CD4-positive, alpha-beta T cell treated with Interleukin-15 for 1 hour (primary cell): Measurements from ENCODE around the gene TNNC1.
A peak's percentile ranks its signal among the peaks of the same experiment; 100 is the strongest.

Experiments used
- DNase-seq: peaks from one replicate; pipeline ENCODE4 v3.0.0-alpha.2; 2020

The TNNC1 gene

DNA sequence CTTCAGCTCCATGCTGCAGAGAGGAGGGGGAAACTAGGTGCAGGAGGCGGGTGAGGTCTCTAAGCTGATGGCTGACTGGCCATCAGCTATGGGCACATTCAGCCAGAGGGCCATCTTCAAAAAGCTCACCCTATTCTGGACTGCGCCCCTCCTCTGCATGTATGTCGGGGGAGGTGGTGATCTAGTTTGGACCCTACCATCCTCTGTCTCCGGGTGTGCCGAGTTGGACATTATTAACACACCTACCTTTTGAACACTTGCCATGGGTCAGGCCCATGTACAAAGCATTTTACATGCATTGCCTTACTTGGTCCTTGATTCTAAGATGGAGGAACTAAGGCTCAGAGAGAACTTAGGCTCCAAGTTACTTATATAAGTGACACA, 3.0 kb upstream of the TNNC1 start:
- DNase-seq = no peak

DNA sequence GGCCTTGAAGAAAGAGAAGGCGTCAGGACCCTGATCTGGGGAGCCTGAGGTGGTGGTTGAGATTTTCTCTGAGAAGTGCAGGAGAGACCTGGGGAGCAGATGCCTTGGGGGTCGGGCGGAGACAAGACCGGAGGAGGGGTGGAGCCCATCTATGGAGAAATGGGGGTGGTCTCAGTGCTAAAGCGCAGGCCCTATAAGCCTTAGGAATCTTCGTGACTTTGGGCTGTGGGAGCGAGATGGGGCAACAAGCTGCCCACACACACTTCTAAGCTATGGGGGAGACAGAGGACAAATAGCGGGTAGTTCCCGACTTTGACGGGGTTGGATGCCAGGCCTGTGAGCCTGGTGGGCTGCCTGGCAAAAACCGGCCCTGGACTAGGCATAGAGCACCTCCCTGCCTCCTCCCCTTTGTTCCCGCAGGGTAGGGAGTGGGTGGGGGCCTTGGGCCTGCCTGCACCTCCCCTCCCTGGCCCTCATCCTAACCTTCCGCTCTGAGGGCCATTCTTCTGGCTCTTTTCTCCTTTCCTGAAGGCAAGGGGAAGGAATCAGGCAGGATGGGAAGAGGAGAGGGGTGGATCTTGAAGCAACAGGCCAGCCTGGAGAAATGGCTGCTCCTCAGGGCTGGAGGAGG, 2.4 kb upstream of the TNNC1 start:
- DNase-seq = no peak

DNA sequence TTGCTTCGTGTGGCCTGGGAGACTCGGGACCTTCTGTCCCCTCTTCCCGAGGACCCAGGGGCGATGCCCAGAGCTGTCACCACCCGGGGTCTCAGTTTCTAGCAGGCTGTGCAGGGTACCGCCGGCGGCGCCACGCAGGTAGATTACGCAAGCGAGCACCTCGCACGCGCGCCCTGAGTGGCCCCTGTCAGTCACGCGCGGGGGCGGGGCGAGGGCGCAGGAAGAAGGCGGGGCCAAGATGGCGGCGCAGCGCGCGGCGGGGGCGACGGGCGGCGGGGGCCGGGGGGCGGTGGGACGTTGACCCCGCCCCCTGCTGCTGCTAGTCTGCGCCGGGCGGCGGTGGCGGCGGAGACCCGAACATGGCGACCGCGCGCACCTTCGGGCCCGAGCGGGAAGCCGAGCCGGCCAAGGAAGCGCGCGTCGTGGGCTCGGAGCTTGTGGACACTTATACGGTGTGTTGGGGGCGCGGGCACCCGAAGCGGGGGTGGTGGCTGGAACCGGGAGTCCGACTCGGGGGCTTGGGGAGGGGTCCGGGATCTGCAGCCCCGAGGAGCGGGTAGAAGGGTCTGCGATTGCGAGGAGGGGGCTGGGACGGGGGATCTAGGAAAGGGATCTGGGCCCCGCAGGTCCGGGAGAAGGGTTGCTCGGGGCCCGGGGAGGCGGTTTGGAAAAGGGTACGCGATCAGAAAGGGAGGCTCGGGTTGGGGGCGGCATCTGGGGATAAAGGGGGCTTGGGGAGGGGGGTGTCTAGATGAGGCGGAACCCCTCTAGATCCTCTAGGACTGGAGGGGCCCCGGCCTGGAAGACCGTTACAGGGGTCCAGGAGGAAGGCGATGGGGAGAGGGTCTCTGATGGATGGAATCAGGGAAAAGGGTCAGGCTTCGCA, 1.7 kb upstream of the TNNC1 start, which contains the start of gene NISCH:
Gene NISCH, plus strand, starts transcription at position 322 of the 886 bp plus-strand sequence. Its CDS starts 38 bp downstream, at position 360.
- DNase-seq = peak; percentile 93

DNA sequence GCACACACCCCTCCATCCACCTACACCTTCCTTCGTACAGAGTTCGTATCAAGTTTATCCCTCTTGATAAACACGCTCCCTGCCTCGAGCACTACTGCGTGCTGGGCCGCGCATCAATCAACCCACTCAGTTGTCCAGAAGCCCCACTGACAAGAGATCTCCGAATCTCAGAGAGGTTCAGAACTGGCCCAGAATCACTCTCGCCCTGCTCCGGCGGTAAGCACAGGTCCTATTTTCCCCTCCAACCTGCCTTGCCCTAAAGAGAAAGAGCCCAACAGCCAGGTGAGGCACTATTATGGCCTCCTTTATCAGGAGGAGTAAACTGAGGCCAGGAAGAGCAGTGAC, 1.1 kb upstream of the TNNC1 start:
- DNase-seq = no peak

DNA sequence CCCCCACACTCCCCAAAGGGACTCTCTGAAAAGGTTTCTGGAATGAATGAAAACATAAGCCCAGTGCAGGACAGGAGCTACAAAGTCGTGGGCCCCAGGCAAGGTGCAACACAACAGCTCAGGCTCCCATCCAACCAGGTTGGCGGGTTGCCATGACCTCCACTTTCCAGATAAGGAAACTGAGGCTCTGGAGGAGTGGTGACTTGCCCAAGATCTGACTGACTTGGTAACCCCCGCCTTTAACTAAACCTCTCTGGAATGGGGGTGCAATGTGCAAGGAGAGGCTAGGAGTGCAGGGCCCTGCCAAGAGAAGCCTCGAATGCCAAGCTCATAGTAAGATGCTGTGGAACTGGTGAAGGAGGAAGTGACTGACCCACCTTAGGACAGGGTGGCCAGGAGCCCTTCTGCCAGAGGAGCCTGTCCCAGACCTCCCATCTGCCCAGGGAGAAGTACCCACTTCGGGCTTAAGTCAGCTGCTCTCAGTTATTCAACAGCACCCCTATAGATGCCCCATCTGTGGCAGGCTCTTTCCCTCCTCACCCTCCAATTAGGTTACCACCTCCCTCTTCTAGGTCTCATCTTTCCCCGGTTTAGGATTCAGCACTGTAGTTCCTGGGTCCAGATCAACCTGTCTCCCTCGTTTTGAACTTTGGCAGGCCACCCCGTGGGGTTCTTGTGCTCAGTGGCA, 553 bp upstream of the TNNC1 start:
- no peak for DNase-seq

DNA sequence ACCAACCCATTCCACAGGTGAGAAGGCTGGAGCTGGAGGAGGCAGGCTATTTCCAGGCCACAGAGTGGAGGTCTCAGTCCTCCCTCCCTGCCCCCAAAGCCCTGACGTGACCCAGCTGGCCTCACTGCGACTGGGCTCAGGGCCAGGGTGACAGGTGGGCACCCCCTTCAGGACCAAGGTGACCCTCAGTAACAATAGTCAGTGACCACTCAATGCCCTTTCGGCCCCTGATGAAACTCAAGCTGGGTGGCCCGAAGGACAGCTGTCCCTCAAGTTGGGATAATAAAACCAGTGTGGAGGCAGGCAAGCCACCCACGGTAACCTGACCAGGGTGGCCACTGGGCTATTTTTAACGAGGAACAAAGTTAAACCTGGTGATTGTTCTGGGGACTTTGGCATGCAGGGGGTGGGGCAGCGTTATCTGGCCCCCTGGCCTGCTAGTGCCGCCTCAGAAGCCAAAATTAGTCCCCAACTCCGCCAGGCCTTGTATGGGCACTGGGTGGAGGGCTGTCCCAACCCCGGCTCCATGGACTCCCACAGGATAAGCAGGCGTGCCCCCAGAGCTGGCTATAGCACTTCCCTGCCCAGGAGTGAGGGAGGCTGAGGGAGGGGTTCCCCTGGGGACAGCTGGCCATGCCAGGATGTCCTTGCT, 1.1 kb downstream of the TNNC1 start:
- DNase-seq = no peak

DNA sequence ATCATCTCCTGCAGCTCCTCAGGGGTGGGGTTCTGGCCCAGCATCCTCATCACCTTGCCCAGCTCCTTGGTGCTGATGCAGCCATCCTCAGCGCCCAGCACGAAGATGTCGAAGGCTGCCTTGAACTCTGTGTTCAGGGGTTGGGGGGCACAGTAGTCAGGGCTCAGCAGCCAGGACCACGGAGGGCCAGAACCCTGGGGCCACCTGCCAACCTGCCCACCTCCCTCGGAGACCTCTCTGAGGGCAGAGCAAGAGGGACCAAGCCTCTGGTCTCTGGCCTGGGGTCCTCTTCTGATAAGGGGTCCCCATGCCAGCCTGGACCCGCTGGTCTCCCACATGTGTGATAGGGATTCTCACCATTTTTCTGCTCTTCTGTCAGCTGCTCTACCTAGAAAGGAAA, 1.7 kb downstream of the TNNC1 start:
- no peak for DNase-seq

DNA sequence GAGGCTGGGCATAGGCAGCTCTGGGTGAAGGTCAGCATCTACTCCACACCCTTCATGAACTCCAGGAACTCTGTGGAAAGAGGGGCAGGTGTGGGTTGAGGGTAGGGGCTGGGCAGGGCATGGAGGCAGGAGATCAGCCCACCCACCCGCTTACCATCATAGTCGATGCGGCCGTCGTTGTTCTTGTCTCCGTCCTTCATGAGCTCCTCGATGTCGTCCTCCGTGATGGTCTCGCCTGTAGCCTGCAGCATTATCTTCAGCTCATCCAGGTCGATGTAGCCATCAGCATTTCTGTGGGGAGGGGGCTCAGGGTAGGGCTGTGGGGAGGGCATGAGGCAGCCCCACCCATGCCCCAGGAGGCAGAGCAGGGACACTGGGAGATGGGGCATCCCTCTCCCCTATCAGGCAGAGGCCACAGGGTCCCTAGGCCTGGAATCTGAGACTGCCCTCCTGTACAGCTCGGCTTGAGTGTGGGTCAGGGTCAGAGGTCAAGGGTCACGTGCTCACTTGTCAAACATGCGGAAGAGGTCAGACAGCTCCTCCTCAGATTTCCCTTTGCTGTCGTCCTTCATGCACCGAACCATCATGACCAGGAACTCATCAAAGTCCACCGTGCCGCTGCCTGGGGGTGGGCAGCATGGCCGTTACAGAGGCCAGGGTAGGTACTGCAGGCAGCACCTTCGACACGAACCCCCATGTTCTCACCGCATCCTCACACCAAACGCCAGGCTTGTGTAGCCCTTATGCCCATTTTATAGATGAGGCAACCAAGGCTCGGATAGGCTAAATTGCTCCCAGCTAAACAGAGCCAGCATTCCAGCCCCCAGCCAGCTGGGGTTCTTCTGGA, 2.4 kb downstream of the TNNC1 start:
- DNase-seq = no peak

DNA sequence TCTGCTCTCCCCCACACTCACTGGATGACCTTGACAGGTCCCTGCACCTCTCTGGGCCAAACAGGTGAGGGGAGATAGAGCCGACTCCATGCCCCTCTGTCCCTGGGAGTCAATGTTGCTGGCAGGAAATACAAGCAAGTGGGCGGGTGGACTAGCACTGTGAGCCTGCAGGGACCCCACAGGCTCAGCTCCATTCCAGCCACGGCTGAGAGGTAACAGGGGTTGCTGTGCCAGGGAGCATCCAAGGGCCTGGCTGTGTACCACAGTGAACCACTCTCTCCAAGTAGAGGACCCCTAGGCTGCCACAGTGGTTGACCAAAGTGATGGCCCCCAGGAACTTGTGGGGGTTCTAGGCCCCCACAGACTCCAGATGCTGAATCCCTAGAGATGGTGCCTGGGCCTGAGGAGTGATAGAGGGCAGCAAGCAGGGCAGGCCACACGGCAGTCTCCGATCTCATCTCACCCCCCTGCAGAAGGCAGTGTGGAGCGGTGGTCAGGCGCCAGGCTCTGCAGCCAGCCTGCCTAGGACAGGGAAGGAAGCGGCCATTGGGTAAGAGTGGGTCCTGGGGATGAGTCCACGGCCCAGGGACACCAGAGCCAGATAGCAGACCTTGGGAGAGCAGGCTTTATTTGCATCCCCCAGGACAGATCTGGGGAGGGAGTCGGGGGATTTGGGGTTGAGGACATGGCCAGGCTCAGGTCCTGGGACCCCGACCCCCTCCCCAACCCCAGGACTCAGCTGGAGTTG, 3.2 kb downstream of the TNNC1 start:
- no peak for DNase-seq

DNA sequence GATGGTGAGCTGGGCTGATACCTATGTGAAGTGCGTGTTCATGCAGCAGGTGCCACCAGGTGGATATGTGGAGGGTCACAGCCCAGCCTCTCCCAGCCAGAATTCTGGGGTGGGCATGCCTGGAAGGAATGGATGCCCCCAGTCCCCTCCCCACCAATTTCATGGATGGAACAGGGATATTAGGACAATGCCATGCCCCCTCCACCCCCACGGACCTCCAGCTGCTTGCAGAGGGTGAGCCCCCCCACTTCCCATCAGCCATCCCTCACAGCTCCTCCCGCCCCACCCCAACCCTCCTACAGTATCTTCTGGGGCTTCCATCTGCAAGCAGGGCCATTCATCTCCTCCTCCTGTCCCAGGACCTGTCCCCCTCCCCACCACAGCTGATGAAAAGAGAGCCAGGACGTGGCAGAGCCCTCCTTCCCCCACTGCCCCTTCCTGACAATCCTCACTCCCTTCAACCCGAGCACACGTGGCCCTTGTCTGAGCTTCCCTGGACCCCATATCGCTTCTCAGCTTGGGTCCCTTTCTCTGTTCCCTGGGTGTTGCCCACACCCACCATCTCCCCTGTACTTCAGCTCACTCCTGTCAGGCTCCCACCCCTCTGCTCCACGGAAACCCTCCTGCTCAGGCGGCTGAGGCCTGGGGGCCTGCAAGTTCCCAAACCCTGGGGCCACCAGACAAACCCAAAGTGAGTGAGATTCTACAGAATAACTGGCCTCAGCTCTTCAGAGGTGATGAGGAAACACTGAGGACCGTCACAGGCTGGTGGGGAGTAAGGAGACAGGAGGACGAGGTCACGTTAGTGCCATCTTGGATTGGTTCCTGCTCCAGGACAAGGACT, 6.1 kb downstream of the TNNC1 start:
- no peak for DNase-seq

DNA sequence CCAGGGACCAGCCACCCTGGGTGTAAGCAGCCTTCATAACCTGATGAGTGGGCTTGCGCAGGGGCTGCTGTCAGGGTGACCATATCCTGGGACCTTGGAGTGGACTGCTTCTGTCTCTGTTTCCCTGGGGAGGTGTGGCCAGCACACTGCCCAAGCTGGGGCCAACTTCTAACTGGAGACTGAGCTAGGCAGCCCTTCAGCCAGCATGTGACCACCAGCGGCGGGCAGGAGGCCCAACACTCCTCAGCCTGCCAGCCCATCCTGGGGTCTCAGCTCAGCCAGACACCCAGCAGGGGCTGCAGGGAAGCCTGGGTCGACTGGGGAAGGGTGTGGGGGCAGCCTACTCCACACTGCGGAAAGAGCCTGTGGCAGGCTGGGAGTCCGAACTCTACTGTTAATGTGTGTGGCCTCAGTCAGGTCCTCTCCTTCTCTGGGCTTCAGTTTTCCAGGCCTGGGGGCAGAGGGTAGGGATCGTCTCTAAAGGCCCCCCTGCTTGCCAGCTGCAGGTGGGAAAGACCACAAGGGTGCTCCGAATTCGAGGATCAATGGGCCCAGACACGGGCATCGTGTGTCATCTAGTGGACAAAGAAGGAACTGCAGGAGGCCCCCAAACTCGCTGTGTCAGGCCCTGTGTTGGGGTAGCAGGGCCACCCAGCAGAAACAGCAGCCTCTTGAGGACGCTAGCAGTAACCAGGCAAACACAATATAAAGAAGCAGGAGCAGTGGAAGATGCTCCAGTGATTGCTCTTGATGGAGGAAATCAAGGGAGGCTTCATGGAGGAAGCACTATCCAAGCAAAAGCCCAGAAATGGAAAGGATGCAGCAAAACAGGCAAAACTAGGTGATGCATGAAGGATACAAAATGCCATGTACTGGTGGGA, 7.0 kb downstream of the TNNC1 start:
- peak; percentile 69 for DNase-seq

DNA sequence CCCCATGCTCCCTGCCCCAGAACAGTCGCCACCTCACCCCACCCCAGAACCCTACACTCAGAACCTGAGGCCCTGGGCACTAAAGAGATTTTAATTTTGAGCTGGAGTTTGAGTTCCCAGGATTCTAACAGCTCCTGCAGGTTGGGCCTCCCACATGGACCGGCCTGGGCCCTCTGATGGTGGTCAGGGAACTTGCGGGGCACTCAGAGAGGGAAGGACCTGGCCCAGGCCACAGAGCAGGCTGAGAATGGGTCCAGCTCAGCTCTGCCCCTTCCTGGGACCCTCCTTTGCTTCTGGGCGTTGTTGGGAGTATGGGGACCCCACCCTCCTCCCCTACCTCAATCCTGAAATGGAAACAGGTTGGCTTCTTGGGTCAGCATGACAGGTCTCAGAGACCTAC, 7.8 kb downstream of the TNNC1 start:
- DNase-seq = no peak

DNA sequence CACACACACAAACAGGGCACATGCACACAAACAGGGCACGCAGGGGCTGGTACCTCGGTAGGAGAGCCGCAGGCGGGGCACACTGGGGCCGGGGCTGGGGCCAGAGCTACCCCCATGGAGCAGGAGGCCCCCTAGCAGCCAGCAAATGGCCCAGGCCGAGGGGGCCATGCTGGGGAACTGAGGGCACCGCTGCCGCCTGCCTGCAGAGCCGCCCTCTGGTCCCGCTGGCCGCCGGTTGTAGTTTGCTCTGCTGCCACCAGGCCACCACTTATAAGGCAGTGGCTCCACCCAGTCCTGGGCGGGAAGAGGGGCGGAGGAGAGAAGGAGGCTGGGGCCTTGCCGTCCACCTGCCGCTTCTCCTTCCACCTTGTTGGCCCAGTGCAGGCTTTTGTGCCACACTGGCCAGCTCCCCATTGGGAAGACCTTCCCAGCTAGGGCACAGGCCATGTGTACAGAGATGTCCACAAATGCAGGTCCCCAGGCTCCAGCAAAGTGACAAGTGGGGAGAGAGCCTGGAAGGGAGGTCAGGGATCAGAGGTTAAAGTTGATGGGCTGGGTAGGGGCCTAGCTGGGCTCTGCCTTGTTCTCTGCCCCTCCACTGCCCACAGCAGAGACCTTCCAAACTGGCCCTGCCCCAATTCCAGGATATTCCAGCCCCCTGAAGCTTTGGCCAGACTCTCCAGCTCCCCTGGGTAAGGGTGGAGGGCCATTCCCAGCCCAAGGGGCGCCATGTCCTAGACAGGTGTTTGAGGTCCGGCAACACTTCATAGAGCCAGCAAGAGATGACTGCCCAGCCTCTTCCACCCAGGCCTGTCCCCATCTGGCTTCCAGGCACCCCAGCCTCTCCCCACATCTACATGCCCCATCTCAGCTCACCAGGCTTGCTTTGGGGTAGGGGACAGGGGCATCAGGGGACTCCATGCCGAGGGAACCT, 8.7 kb downstream of the TNNC1 start, which contains the start of gene SEMA3G:
Gene SEMA3G, minus strand, starts transcription at position 244 of the 934 bp plus-strand sequence. Its CDS starts 76 bp downstream, at position 168.
- DNase-seq = peak; percentile 76

DNA sequence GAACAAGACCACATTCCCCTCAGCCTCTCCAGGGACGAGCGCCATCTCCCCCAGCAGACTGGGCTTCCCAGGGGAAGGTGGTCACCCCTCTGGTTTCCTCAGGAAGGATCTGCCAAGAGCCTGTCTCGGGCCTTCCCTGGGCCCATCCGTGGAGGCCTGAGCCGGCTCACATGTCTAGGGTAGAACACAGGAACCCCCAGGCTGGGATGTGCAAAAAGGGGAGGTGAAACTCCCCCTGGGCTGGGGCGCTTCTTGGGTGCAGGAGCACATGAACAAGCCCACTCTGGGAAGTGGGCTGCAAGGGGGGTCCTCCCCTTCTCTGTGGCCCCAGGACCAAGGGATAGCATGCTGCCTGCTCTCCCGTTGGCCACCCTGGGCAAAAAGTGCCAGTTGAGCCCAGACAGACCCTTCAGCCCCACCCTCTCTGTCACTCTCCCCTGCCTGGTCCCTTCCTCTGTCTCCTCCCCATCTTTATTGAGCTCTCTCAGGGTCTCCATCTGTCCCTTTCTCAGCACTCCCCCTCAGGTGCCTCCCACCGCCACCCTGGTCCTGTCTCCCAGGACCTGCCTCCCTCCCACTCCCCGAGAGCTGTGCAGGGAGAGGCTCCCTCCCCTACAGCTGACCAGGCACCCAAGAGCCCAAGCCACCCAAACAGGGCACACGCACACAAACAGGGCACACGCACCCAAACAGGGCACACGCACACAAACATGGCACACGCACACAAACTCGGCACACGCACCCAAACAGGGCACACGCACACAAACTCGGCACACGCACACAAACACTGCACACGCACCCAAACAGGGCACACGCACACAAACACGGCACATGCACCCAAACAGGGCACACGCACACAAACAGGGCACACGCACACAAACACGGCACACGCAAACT, 9.8 kb downstream of the TNNC1 start:
- no peak for DNase-seq

DNA sequence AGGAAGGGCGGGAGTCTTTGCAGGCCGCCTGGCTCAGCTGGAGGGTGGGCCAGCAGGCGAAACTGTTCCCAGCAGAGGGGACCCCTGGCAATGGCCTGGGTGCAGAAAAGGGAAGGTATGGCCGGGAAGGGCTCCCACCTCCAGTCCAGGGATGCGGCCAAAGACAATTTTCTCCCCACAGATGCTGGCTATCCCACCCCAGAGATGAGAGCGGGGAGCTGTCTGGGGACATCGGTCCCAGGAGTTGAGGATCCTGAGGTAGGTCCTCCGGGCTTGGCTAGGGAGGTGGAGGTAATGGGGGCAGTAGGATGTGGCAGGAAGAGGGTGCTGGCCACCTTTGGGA, 10.6 kb downstream of the TNNC1 start:
- no peak for DNase-seq

DNA sequence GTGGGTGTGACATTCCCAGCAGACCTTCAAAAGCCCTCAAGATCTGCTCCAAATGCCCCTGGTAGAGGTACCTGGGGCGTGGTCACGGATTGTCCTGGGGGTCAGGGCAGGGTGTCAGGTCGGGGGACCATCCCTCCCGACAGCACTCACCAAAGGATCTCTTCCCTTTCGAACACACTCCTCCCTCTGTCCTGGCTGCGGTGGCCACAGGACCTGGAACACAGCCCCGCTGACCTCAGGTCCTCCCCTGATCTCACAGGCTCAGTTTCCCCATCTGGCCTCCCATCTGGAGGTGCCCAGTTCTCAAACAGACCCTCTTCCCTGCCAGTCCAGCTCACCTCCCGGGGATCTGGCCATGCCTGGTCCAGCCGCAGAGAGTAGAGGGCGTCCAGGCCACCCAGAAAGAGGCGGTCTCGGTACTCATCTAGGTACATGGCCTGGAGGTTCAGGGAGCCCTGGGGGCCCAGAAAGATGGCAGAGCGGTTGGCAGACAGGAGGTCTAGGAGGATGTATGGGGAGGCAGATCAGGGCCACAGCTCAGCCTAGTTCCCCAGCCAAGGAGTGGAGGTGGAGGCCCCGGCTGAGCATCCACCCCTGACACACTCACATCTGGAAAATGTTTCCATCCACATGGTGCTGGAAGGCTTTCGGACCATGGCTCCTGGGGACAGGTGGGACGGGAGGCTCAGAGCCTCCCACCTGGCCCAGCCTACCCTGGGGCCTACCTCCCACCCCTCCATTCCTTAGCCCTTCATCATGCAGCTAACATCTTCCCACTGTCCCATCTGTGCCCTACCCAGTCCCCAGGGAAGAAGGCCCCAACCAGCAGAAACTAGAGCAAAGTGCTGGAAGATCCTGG, 11.2 kb downstream of the TNNC1 start:
- DNase-seq = no peak
